Hypothalamus (tissue), 51 donors: Measurements from ENCODE around the gene RC3H2.
"Not testable (repeated sequence)": the region's sequence is repeated elsewhere in the genome, so short reads cannot be mapped to it uniquely, and the experiment has no call there.

ENCODE experiments used
- DNase-seq, 51 donors: peaks; one replicate each; lab custom pipeline; 2025; lab: John Stamatoyannopoulos, UW

Gene RC3H2

GRCh38 chr9:122852085-122852786 is 52.9 kb downstream of the RC3H2 start:
- not testable (repeated sequence) for DNase-seq

GRCh38 chr9:122848256-122848943 is 56.8 kb downstream of the RC3H2 start:
- DNase-seq, result no peak

GRCh38 chr9:122846371-122846940 is 58.7 kb downstream of the RC3H2 start:
- no peak for DNase-seq

- DNase-seq, result no peak
These were observed 60.0 kb downstream of the RC3H2 start for GRCh38 chr9:122845116-122845515.

- DNase-seq, result no peak
These were observed 61.0 kb downstream of the RC3H2 start for GRCh38 chr9:122844137-122844536.

- no peak for DNase-seq
These were observed 63.7 kb downstream of the RC3H2 start for GRCh38 chr9:122841501-122841900.

GRCh38 chr9:122838441-122838840 is 66.7 kb downstream of the RC3H2 start:
- not testable (repeated sequence) for DNase-seq

- no peak for DNase-seq
These were observed 67.8 kb downstream of the RC3H2 start for GRCh38 chr9:122837266-122837850.

- no peak for DNase-seq
These were observed 69.8 kb downstream of the RC3H2 start for GRCh38 chr9:122835313-122835731.

- no peak for DNase-seq
These were observed 73.0 kb downstream of the RC3H2 start for GRCh38 chr9:122832194-122832593.

GRCh38 chr9:122828965-122829284 is 76.2 kb downstream of the RC3H2 start:
- not testable (repeated sequence) for DNase-seq

- DNase-seq, result peak in 3 of 51 donors; percentile 46 to 66 (median 51)
These were observed 77.4 kb downstream of the RC3H2 start for GRCh38 chr9:122827761-122828093.

- DNase-seq, result no peak
These were observed 82.2 kb downstream of the RC3H2 start for GRCh38 chr9:122822938-122823337.

GRCh38 chr9:122822056-122822455 is 83.1 kb downstream of the RC3H2 start:
- DNase-seq, result no peak

GRCh38 chr9:122821278-122821943 is 83.7 kb downstream of the RC3H2 start:
- DNase-seq, result peak in 1 of 51 donors; percentile 17

GRCh38 chr9:122820490-122820845 is 84.7 kb downstream of the RC3H2 start:
- no peak for DNase-seq

GRCh38 chr9:122819791-122820489 is 85.2 kb downstream of the RC3H2 start:
- peak in 1 of 51 donors; percentile 25 for DNase-seq

- DNase-seq, result no peak
These were observed 85.8 kb downstream of the RC3H2 start for GRCh38 chr9:122819326-122819725.

GRCh38 chr9:122816163-122816867 is 88.8 kb downstream of the RC3H2 start:
- peak in 3 of 51 donors; percentile 5 to 9 (median 8) for DNase-seq

GRCh38 chr9:122815544-122815943 is 89.6 kb downstream of the RC3H2 start:
- DNase-seq, result no peak
